AG04450 (cell line): Measurements from ENCODE around the gene NEO1. TPM values are rescaled to one million over a fixed set of nuclear protein-coding genes. Genes with fewer than 3 reads are reported as not detected.

ENCODE experiments used
- CTCF ChIA-PET: fragments of 300-600, 350-600 bp; formaldehyde crosslinking; extraction: SDS; loops from one replicate; lab custom pipeline; 2022; ENCODE audit warnings: antibody characterized with exemption, inconsistent platforms; lab: Charles Lee
- POLR2A ChIA-PET: fragments of 350-600 bp; formaldehyde crosslinking; extraction: SDS; loops from one replicate; lab custom pipeline; 2021; ENCODE audit warnings: antibody characterized with exemption, inconsistent platforms; lab: Yijun Ruan, JAX
- DNase-seq: peaks from one replicate; pipeline ENCODE4 v3.0.0-alpha.2; 2011; ENCODE audit warnings: low read depth, low spot score
- H3K27ac ChIP-seq: one replicate; pipeline ENCODE4 v1.5.1; 2012; ENCODE audit warnings: low read depth, low read length, control low read depth
- H3K27me3 ChIP-seq: one replicate; pipeline ENCODE4 v1.6.0; 2012; ENCODE audit warnings: low read length; ENCODE audit not compliant: control insufficient read depth, insufficient read depth
- H3K4me3 ChIP-seq: 2 replicates; pipeline ENCODE4 v1.5.1; 2011; ENCODE audit warnings: mild to moderate bottlenecking, low read depth, low read length, control low read depth
- H3K9me3 ChIP-seq: 2 replicates; pipeline ENCODE4 v1.5.1; 2012; ENCODE audit warnings: low read length; ENCODE audit not compliant: control insufficient read depth, insufficient read depth
- CTCF ChIP-seq: IDR thresholded peaks from 2 replicates; pipeline ENCODE4 v1.5.1; 2011; ENCODE audit warnings: low read depth, low read length, control low read depth, inconsistent platforms
- polyA plus RNA-seq: library from polyadenylated mRNA; depleted of rRNA; stranded (reverse); fragments of >200 nt; gene quantifications from 2 replicates; pipeline ENCODE4 v1.2.3, GENCODE V29; 2011

Gene NEO1
- polyA plus RNA-seq, 1 experiment = 3.5 TPM

- no peak overlapping the region for H3K27ac ChIP-seq
- H3K4me3 ChIP-seq = no peak overlapping the region
- H3K27me3 ChIP-seq = no peaks in the 10 kb centered on the region
- POLR2A ChIA-PET = no interaction called here
- no peak for TF ChIP-seq CTCF
- DNase-seq = no peak
- CTCF ChIA-PET = no interaction called here
- no peaks in the 10 kb centered on the region for H3K9me3 ChIP-seq
These were observed 29.2 kb upstream of the NEO1 start for GRCh38 chr15:73023071-73023470.

GRCh38 chr15:73024168-73024567 lies 28.1 kb upstream of the NEO1 start:
- peaks cover 2% of the 10 kb centered on the region for H3K27me3 ChIP-seq
- no peak for TF ChIP-seq CTCF
- H3K27ac ChIP-seq = no peak overlapping the region
- H3K4me3 ChIP-seq = no peak overlapping the region
- DNase-seq = no peak
- no peaks in the 10 kb centered on the region for H3K9me3 ChIP-seq
- ChIA-PET POLR2A (no interaction called here), CTCF (no interaction called here)

- no peak for DNase-seq
- CTCF ChIA-PET = interaction anchor here (0.5 kb wide), 1 partner anchor 42 kb away, joined by 3 read pairs; no protein-coding TSS in a partner anchor
- H3K27ac ChIP-seq = no peak overlapping the region
- no peaks in the 10 kb centered on the region for H3K9me3 ChIP-seq
- TF ChIP-seq CTCF = no peak
- POLR2A ChIA-PET = no interaction called here
- H3K4me3 ChIP-seq = no peak overlapping the region
- peaks cover 2% of the 10 kb centered on the region for H3K27me3 ChIP-seq
These were observed 25.7 kb upstream of the NEO1 start for GRCh38 chr15:73026511-73027054.

GRCh38 chr15:73028031-73028430 lies 24.2 kb upstream of the NEO1 start:
- Histone ChIP-seq H3K4me3 (no peak overlapping the region), H3K27ac (no peak overlapping the region), H3K27me3 (peaks cover 4% of the 10 kb centered on the region), H3K9me3 (no peaks in the 10 kb centered on the region)
- no peak for DNase-seq
- POLR2A ChIA-PET = no interaction called here
- TF ChIP-seq CTCF = no peak
- CTCF ChIA-PET = no interaction called here

- H3K4me3 ChIP-seq = no peak overlapping the region
- TF ChIP-seq CTCF = no peak
- H3K27ac ChIP-seq = no peak overlapping the region
- peaks cover 4% of the 10 kb centered on the region for H3K27me3 ChIP-seq
- ChIA-PET POLR2A (no interaction called here), CTCF (no interaction called here)
- H3K9me3 ChIP-seq = no peaks in the 10 kb centered on the region
- no peak for DNase-seq
These were observed 23.3 kb upstream of the NEO1 start for GRCh38 chr15:73028831-73029451.
